WI38 (cell line): ENCODE results near the gene KIAA0319L.

Experiments
- H3K4me3 ChIP-seq: 2 replicates; pipeline ENCODE4 v1.5.1; 2011; ENCODE audit warnings: low read depth, mild to moderate bottlenecking, control low read depth, low read length
- TF ChIP-seq, protein P1 (sequence below): IDR thresholded peaks from 2 replicates; pipeline ENCODE4 v1.5.1; 2012; ENCODE audit warnings: low read depth, mild to moderate bottlenecking, control low read depth, low read length

KIAA0319L gene

DNA sequence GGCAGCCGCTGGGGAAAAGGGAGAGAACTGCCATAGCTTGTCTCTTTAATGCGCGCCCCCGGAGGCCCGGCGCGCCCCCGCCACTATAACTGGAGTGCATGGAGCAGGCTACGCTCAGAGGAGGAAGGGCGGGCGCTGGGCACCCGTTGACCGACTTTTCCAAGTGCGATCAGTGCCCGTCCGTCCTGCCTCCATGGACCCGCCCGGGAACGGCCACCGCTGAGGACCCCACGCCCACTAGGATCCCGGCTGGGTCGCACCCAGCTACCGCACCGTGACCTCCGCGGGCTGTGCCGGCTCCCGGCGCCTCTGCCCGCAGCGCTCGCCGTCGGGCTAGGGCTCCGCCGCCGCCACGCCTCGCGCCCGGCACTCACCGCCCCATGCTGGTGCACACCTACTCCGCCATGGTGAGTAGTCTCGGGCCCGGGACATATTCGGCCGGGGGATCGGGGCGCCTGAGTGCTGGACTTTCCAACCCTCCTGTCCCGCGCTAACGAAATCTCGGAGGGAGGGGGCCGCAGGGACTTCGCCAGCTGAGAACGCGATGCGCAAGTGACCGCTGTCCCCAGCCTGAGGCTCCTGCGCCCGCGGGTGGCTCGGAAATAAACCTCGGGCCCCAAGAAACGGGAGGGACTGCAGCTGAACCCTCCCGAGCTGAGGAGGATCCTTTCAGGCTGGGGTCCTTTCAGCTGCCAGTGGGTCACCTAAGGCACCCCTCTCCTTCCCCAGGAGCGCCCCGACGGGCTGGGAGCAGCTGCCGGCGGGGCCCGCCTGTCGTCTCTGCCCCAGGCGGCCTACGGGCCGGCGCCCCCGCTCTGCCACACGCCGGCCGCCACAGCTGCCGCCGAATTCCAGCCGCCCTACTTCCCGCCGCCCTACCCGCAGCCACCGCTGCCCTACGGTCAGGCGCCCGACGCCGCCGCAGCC lies 16.3 kb upstream of the KIAA0319L start, which contains the start of gene TFAP2E:
Gene TFAP2E (plus strand): TSS at position 117 of the 927 bp plus-strand sequence. CDS start 264 bp downstream, at position 381.
- TF ChIP-seq, protein P1, sequence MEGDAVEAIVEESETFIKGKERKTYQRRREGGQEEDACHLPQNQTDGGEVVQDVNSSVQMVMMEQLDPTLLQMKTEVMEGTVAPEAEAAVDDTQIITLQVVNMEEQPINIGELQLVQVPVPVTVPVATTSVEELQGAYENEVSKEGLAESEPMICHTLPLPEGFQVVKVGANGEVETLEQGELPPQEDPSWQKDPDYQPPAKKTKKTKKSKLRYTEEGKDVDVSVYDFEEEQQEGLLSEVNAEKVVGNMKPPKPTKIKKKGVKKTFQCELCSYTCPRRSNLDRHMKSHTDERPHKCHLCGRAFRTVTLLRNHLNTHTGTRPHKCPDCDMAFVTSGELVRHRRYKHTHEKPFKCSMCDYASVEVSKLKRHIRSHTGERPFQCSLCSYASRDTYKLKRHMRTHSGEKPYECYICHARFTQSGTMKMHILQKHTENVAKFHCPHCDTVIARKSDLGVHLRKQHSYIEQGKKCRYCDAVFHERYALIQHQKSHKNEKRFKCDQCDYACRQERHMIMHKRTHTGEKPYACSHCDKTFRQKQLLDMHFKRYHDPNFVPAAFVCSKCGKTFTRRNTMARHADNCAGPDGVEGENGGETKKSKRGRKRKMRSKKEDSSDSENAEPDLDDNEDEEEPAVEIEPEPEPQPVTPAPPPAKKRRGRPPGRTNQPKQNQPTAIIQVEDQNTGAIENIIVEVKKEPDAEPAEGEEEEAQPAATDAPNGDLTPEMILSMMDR, result no peak
- peak within 1 kb of the TSS; percentile 59 for H3K4me3 ChIP-seq

DNA sequence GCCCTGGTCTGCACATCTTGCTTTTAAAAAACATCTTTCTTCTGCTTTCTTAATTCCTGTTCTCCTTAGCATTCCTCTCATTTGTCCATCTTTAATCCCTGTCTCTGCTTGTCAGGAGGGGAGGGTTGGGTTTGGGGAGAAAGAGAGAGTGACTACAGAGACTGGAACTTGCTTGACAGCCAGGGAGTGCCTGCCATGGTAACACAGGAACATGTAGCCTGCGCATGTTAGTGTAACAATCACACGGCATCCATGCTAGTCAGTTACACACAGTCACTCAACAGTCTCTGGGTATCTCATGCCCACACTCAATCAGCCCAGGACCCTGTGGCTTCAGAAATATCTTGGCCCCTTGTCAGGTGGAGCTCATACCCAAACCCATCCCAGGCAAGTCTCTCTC lies 15.1 kb upstream of the KIAA0319L start:
- no peak overlapping the region for H3K4me3 ChIP-seq
- TF ChIP-seq, protein P1, result no peak

DNA sequence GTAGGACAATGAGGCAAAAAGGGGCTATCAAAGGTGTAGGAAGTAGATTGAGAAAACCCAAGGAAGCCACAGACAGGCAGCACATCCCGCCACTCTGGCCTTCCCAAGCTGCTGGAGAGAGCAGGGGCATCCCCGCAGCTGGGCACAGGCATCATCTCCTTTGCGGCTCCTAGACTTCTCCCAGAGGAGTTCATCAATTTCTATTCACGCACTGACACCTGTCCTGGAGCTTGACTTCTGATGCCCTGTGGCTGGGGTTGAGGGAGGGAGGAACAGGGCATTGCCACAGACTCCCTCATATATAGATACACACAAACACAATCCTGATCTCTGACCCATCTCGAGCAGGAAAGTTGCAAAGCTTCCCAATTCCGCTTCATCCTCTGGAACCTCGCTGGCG lies 14.1 kb upstream of the KIAA0319L start:
- TF ChIP-seq, protein P1, result no peak
- H3K4me3 ChIP-seq, result no peak overlapping the region

DNA sequence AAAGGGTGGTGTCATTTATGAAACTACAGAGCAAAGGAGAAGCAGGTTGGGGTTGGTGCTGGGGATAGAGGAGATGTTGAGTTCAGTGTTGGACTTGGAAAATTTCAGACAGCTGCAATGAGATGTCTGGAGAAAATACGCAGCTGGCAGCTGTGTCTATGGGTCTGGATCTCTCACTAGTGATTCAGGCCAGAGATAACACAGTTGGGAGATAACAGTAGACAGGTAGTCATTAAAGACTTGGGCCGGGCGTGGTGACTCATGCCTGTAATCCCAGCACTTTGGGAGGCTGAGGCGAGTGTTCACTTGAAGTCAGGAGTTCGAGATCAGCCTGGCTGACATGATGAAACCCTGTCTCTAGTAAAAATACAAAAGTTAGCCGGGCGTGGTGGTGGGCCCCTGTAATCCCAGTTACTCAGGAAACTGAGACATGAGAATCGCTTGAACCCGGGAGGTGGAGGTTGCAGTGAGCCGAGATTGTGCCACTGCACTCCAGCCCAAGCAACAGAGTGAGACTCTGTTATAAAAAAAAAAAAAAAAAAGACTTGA lies 13.5 kb upstream of the KIAA0319L start:
- TF ChIP-seq, protein P1, result no peak
- H3K4me3 ChIP-seq, result no peak overlapping the region

DNA sequence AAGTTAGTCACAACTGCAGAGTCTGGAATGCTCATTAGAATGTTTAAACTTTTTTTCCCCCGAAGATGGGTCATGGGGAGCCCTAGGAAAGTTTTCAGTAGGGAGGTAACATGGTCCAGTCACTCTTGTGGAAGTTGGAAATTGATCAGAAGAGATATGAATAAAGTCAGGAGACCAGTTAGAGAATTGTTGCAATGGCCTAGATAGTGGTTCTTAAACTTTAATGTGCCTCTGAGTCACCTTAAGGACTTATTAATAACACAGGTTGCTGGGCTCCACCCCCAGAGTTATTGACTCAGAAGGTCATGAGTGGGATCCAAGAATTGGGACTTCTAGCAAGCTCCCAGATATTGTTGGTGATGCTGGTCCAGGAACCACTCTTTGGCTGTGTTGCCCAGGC lies 12.7 kb upstream of the KIAA0319L start:
- TF ChIP-seq, protein P1, result no peak
- H3K4me3 ChIP-seq, result no peak overlapping the region

DNA sequence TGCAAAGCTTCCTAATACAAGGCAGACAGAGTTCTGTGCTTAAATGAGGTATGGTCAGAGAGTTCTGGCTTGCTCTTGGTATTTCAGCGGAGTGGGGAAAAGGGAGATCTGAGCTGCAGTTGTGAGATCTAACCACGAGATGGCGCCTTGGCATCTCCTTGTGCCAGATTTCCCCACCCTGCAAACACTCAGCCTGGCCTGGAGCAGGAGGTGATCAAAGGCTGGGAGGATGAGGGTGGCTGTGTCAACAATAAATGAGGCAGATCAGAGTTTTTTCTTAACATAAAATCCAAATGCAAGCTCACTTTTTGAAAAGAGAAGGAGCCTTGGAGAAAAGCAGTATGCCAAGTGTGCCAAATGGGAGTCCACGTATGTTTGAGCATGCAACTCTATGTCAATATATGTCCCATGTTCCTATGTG lies 11.8 kb upstream of the KIAA0319L start:
- TF ChIP-seq, protein P1, result peak; percentile 82
- no peak overlapping the region for H3K4me3 ChIP-seq
